ENCODE results near the gene ALDH1A3.

Gene ALDH1A3

DNA sequence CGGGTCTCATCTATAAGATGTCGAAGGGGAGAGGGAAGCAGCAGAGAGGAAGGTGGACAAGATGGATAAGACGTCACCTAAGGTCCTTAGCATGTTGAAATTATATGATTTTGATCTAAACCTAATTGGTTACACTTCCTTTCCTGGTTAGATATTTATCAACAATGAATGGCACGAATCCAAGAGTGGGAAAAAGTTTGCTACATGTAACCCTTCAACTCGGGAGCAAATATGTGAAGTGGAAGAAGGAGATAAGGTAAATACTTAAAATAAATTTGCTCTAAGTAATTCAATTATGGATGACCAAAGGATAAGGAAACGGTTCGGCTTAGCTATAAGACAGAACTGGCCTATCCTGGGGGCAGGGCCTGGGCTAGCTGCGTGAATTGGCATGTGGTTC lies 5.5 kb downstream of the ALDH1A3 start:
- no peak for DNase-seq

DNA sequence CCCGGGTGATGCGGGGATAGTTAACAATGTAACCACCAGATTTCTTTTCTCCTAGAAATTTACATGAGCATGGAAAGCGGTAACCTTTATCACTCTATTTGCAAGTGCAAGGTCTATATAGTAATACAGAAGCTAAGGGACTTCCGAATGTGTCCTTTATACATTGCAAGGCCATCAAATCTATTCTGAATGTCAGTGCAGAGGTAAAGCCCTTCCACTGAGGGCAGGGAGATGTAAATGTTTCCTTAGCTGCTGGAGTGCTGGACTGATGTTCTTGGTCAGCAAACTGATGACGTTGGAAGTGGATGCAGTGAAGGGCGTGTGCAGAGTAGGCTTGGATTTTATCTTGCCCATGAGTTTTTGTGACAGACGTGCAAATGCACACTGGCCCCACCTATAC lies 6.2 kb downstream of the ALDH1A3 start:
- no peak for DNase-seq

DNA sequence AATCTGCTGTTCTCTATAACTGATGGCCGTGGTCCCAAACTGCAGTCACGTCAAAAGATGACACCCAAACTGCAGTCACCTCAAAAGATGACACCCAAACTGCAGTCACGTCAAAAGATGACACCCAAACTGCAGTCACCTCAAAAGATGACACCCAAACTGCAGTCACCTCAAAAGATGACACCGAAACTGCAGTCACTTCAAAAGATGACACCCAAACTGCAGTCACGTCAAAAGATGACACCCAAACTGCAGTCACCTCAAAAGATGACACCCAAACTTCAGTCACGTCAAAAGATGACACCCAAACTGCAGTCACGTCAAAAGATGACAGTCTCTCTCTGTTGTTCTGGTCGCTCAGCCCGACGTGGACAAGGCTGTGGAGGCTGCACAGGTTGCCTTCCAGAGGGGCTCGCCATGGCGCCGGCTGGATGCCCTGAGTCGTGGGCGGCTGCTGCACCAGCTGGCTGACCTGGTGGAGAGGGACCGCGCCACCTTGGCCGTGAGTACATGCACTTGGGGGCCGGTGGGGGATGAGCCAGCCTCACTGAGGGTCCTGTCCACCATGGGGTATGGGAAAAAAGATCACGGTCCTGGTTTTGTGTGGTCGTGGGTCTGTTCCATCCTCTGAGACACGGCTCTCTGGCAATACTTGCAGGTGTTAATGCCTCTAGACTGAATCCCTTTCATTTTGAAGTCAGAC lies 7.7 kb downstream of the ALDH1A3 start:
- DNase-seq = no peak

DNA sequence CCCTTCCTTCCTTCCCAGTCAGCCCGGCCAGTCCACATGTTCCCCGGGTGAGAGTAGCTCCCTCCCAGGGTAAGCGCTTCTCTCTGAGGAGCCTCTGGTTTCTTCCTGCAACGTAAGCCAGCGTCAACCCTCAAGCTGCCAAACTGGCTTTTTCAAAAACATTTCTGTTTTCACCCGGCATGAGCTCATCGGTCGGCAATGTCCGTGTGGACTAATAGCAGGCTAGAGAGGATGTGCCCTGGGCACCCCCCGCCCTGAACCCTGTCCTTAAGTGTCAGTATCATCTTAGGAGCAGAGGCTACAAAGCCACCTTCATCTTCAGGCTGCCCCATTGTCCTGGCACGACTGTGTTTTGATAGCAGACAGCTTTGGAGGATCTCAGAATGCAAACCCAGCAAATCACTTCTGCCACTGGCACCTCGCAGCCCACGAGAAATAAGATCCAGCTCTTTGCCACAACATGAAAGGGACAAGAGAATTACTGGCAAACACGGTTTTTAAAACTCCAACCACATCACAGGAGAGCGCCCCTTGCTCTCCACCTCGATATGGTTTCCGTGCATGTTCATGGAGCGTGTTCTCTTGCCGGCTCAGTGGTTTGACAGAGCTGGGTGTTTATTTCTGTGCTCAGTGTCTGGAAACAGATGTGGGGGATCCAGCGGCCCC lies 9.9 kb downstream of the ALDH1A3 start:
- no peak for DNase-seq

DNA sequence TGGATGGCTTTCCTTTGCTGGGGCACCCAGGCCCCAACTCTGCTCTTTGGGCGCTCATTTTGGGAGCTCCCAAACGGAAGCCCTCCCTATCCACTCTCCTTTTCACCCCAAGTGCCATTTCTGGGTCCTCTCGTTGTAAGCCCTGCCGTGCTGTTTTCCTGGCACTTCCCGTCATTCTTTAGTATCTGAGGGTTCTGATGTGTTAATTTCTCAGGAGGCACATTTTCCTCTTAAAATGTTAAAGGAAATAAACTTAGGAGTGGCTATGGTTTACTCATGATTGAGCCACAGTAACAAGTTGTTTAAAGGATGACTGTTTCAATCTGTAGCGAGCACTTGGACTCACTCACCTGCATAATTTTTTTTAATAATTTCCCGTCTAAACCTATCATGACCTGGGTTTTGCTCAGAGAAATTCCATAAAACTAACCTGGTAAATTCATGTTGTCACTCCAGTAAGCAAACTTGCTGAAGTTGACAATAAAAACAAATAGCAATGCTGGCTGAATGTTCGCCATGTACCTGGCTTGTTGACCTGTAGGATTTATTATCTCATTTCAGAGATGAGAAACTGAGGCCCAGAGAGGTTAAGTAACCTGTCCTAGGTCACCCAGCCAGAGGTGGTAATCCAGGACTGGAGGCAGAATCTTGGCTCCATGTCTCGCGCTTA lies 10.6 kb downstream of the ALDH1A3 start:
- no peak for DNase-seq

DNA sequence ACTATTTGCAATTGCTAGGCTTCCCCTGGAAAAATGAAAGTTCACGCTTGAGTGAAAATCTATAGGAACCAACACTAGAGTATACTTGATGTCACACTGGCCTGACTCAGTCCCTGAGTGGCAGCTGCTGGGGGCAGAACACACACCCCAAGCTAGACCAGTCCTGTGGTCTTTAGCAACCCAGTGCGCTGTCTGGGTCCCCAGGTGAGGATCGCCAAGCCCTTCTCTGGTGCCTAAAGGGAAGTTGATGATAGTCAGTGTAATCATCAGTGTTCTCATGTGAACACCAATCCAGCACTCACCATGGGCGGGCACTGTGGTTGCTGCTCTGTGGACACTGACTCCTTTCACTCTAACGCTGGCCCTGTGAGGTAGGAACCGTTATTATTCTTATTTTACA lies 11.2 kb downstream of the ALDH1A3 start:
- no peak for DNase-seq

DNA sequence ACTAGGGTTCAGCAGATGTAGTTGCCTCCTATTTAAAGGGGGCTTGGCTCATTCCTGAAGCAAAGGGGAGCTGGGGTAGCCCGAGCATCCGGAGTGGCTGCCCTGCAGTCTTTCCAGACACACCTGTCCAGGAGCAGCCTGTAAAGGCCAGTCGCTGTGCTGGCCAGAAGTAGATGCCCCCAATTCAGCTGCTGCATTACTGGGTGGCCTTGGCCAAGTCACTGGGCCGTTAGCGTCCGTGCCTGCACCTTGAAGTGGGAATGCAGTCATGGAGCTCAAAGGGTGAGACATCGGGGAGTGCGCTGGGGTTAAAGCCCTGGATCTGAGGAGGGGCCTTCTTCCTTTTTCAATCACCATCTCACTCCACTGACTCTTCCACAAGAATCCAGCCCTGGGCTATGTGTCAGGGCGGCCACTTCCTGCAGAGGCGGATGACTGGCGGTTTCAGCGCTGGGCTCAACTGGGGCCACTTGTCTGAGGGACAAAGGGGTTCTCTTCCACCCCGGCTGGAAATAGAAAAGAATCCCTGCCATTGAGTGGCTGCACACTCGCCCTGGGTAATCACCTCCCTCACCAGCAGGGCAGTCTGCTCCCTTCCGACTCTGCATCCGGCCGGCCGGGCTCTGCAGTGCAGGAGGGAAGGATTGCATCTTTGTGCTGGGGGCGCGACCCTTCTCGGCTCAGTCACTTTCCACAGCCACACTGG lies 11.8 kb downstream of the ALDH1A3 start:
- no peak for DNase-seq

DNA sequence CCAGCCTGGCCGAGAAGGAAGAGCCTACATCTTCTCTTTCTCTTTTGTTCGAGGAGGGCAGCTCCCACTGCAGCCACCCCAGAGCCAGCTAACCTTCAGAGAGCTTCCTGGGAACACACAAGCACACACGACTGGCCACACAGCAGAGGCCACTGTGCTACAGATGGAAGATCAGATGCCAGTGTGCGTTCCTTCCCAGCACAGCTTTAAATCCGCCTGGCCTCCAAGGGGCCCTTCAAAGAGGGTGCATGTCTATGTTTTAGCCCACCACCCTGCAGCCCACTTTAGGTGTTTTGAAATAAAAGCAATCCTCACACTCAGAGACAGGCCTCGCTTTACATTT lies 12.4 kb downstream of the ALDH1A3 start:
- no peak for DNase-seq

DNA sequence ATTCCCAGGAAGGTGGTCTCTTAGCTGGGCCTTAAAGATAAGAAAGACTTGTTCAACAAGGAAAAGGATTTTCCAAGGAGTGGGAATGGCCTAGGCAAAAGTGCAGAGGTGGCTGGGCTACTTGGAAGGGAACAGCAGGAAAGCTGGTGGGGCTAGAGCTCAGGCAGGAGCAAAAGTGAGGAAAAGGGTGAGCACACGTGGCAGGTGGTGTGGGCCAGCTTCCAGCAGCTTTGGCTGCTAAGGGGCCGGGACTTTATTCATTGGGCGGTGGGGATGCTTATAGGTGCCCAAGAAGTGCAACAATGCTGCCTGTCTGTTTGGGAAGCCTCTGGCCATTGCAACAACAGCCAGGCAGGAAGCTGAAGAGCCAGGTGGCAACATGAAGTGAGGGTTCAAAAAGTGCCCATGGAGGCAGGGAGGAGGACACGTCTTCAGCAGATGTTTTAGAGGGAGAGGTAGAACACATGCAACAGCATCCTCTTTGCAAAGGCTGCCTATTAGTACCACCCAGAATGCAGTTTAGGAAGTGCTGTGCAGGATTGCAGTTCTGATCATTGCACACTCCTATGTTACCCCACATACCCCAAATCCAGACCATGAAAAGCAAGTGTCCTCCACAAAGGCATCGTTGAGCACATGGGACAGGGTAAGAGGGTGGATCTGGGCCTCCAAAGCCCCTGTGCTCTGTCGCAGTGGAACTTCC lies 13.8 kb downstream of the ALDH1A3 start:
- DNase-seq = no peak

DNA sequence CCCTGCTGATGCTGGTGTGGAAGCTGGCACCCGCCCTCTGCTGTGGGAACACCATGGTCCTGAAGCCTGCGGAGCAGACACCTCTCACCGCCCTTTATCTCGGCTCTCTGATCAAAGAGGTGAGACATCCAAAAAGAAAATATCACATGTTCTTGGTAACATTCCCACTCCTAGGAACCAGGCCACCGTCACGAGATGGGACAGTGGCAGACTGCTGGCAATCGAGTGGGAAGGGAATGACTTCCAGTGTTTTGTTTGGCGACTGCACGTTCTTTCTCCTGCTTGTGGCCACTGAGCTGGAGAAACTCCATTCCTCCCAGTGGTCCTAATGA lies 14.3 kb downstream of the ALDH1A3 start:
- no peak for DNase-seq

DNA sequence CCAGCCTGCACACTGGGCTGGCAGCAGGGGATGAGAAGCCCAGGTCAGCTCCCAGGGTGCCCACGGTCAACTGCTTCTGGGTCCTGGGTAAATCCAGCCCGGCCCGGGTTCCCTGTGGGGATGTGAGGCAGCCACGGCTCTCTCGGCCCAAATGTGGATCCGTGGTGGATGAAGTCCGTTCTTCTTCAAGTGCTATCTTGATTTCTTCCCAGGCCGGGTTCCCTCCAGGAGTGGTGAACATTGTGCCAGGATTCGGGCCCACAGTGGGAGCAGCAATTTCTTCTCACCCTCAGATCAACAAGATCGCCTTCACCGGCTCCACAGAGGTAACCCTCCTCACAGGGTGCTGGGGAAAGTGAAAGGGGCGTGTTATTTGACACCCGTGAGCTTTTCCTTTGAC lies 16.1 kb downstream of the ALDH1A3 start:
- no peak for DNase-seq

DNA sequence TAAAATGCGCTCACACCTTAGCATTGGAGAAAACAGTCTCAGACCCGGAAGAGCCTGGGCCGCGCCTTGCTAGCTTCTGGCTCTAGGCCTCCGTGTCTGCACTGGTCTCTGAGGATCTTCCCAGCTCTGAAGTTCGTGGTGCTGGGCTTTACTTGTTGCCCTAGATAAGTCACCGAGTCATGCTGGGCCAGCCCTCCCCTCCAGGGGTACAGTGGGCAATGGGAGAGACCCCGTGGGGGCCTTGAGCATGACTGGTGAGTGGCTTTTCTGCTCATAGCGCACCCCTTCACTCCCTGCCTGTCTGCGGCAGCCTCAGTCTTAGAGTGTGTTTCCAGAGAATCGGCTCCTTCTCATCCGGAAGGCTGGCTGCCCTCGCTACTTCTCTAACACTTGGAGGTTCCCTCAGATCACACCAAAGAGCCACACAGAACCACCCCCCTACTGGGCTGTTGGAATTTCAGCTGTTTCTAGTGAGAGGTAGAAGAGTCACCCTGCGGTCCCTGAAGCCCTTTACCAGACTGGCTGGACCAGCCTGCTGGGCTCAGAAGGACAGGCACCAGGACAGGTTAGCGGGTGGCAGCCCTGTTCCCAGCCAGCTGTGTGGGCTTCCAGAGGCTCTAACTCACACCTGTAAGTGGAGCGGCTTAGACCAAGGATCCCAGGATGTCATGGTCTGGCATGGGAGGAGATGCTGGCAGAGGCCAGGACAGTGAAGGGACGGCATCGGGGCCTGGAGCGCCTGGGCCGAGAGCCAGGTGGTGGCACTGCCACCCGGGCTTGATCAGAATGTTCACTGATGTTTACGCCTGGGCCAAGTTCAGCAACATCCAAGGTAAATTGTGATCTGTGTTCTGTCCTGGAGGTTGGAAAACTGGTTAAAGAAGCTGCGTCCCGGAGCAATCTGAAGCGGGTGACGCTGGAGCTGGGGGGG lies 17.9 kb downstream of the ALDH1A3 start:
- DNase-seq = no peak

DNA sequence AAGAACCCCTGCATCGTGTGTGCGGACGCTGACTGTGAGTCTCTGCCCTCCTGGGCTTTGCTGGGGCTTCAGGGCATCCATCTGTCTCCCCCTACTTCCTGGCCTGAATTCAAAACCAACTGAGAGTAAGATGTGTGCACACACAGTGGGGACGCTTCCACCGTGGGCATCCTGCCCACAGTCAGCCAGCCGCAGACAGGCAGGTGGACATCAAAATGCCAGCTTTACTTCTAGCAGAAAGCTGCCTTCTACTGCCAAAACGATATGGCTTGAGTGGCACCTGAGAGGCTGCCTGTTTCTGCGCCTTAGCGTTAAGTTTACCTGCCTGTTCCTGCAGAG lies 18.5 kb downstream of the ALDH1A3 start:
- DNase-seq = no peak

DNA sequence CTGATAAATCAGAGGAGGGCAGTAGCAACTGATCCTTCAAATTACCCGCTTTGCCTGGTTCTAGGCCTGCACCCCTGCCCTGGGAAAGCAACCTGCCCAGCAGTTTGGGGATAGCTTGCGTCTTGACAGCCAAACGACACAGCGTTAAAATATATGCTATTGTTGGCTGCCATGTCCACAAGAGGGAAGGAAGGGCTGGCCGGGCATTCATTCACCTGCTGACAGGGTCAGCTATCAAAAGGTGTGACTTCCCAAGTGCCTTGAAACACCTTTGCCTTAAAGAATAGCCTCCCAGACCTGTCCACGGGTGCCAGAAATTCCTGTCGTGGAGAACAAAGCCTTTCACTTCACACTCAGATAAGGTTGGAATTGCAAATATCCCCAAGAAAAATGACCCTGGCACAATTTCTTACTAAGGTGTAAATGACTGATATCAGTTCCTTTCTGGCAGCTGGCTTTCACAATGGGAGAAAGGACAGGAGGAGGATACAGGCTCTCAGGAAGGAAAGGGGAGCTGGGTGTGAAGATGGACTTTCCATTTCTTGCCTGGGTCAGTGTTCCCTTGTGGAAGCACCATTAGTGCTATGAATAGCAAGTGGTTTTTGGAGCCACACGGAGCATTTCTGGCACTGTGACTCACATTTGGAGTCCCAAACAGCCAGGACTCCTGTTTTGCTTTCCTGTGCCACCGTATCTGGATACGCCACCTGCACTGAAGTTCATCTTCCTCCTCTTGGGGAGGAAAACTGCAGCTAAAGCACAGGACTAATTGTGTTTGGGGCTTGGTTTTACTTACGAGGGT lies 19.2 kb downstream of the ALDH1A3 start:
- DNase-seq = no peak

DNA sequence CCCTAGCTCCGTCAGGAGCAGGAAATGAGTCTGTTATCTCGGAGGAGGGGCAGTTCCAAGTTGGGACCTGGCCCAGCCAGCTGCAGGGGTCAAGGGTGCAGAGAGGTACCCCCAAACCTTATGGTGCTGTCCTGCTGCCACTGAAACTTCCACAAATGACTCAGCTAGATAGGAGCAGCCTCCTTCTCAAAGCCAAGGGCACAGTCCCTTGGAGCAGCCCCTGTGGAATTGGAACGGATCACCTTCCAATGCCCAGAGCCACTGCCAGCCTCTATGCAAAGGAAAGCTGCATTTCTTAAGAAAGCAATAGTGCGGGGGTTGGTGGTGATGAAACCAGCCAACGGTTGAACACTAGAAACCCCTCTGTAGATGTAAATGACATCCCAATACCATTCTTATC lies 20.0 kb downstream of the ALDH1A3 start:
- no peak for DNase-seq

DNA sequence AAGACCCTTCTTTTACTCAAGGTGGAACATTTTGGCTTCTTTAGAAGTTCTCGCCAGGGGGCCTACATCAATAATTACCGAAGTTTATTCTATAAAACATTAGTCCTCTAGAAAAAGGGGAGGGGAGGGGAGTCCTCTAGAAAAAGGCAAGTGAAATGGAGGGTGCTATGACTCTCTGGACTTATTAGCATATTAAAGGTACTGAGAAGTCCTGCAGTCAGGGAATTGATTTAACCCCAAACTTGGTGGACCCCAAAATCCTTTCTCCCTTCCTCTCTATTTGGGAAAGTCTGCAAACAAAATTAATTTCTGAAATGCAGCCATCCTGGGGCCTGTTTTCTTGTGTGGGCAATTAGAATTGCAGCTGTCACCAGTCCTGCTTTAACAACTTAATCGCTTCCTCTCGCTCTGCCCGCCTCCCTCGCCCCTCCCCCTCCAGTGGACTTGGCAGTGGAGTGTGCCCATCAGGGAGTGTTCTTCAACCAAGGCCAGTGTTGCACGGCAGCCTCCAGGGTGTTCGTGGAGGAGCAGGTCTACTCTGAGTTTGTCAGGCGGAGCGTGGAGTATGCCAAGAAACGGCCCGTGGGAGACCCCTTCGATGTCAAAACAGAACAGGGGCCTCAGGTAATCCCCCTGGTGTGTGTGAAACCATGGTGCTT lies 20.6 kb downstream of the ALDH1A3 start:
- DNase-seq = no peak

DNA sequence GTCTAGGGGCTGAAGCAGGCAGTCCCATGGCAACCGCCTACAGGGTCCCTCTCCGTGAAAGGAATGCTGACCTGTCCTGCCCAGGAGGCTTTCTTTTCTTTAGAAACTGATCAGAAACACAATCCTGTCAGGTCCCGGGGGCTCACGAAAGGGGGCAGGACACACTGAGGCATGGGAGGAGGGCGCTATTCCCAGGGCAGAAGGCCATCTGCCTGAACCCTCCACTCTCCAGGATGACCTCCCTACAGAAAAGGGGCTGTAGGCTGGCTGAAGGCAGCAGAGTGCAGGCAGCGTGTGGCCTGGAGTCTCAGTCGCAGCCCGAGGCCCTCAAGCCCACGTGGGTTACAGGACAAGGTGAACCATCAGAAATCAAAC lies 21.2 kb downstream of the ALDH1A3 start:
- DNase-seq = no peak

DNA sequence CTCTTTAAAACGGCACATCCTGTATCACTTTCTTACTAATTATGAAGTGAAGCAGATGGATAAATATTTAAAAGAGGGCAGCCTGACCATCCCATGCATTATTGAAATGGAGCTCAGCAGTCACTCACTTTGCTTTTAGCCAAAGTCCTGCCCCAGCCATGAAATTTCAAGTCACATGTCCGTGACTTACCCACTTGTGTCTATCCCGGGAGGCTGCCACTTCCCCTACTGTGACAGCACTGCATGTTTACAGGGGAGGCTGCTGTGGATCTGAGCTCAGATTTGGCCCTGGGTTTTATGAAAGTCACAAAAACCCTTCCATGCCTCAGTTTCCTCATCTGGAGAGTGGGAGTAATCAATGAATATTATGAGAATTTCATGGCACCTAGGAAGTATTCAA lies 21.7 kb downstream of the ALDH1A3 start:
- no peak for DNase-seq

DNA sequence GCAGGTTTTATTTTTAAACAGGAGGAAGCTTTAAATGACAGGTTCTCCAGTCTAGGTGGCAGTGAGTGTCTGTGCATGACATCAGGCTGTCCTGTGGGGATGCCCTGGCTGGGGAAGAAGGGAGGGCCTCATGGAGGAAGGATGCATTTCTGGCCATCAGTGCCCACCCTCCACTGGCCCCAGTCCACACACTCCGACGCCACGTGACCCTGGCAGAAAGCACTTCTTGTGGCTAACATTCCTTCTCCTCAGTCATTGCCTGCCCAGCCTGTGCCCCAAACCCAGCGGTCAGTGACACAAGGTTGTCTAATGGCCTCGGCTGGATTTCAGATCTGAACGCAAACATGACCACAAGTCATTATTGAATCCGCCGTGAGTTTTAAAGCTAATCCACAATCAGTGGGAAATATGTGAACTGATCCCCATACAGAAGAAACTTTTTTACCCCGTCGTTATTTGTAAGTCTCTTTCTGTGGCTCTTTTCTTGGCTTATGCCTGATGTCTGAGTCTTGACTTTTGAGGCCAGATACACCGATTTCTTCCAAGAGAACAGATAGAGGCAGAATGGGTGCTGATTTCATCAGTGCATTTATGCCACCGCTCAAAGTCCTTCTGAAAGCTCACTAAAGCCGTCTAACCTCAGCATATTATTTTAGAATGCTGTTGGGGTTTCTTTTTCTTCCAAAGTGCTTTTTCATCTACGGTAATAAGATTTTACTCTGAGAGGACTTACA lies 22.2 kb downstream of the ALDH1A3 start:
- no peak for DNase-seq
